Measurements from ENCODE around the gene ETV6. TPM values are rescaled to one million over a fixed set of nuclear protein-coding genes. Genes with fewer than 3 reads are reported as not detected.
"Not testable (repeated sequence)": the region's sequence is repeated elsewhere in the genome, so short reads cannot be mapped to it uniquely, and the experiment has no call there.

Gene ETV6
- total RNA-seq, 1 donor from 2014 or later, result 33.4 TPM

- Mint-ChIP-seq H3K9me3 (ENCODE audit: low read depth) (peaks cover 8% of the 10 kb centered on the region), H3K27me3 (ENCODE audit: low read depth) (no peaks in the 10 kb centered on the region), H3K27ac (ENCODE audit: unreplicated experiment) (no peak overlapping the region), H3K4me1 (ENCODE audit: low read depth) (peaks cover 9% of the 10 kb centered on the region), H3K36me3 (ENCODE audit: low read depth) (no peaks in the 10 kb centered on the region), H3K4me3 (ENCODE audit: unreplicated experiment) (no peak overlapping the region)
- no peak for DNase-seq (ENCODE audit: low spot score)
- no peak for TF ChIP-seq CTCF (IDR thresholded peaks at IDR 0.05)
Observed at GRCh38 chr12:11624116-11624515, 25.4 kb upstream of the ETV6 start.

GRCh38 chr12:11627709-11628108 lies 21.8 kb upstream of the ETV6 start:
- not testable (repeated sequence) for H3K27me3 Mint-ChIP-seq (ENCODE audit: low read depth); H3K27ac Mint-ChIP-seq (ENCODE audit: unreplicated experiment); H3K4me3 Mint-ChIP-seq (ENCODE audit: unreplicated experiment); H3K36me3 Mint-ChIP-seq (ENCODE audit: low read depth); H3K9me3 Mint-ChIP-seq (ENCODE audit: low read depth); DNase-seq (ENCODE audit: low spot score); H3K4me1 Mint-ChIP-seq (ENCODE audit: low read depth)

- TF ChIP-seq CTCF (IDR thresholded peaks at IDR 0.05), result no peak
- peaks cover 2% of the 10 kb centered on the region for H3K4me1 Mint-ChIP-seq (ENCODE audit: low read depth)
Observed at GRCh38 chr12:11628353-11628752, 21.1 kb upstream of the ETV6 start.

GRCh38 chr12:11630046-11630706 lies 19.3 kb upstream of the ETV6 start:
- TF ChIP-seq CTCF (IDR thresholded peaks at IDR 0.05), result no peak
- peaks cover 3% of the 10 kb centered on the region for H3K9me3 Mint-ChIP-seq (ENCODE audit: low read depth)
- H3K4me1 Mint-ChIP-seq (ENCODE audit: low read depth), result peaks cover 7% of the 10 kb centered on the region
- no peaks in the 10 kb centered on the region for H3K36me3 Mint-ChIP-seq (ENCODE audit: low read depth)
- DNase-seq (ENCODE audit: low spot score), result no peak
- H3K27ac Mint-ChIP-seq (ENCODE audit: unreplicated experiment), result no peak overlapping the region
- no peaks in the 10 kb centered on the region for H3K27me3 Mint-ChIP-seq (ENCODE audit: low read depth)
- no peak overlapping the region for H3K4me3 Mint-ChIP-seq (ENCODE audit: unreplicated experiment)

More at GRCh38 chr12:11628353-11628752, 21.1 kb upstream of the ETV6 start:
- Mint-ChIP-seq H3K27ac (ENCODE audit: unreplicated experiment) (no peak overlapping the region), H3K36me3 (ENCODE audit: low read depth) (no peaks in the 10 kb centered on the region), H3K4me3 (ENCODE audit: unreplicated experiment) (no peak overlapping the region), H3K9me3 (ENCODE audit: low read depth) (peaks cover 8% of the 10 kb centered on the region), H3K27me3 (ENCODE audit: low read depth) (no peaks in the 10 kb centered on the region)
- DNase-seq (ENCODE audit: low spot score), result no peak

- H3K9me3 Mint-ChIP-seq (ENCODE audit: low read depth), result peaks cover 7% of the 10 kb centered on the region
- peaks cover 7% of the 10 kb centered on the region for H3K4me1 Mint-ChIP-seq (ENCODE audit: low read depth)
- H3K4me3 Mint-ChIP-seq (ENCODE audit: unreplicated experiment), result no peak overlapping the region
- H3K27me3 Mint-ChIP-seq (ENCODE audit: low read depth), result no peaks in the 10 kb centered on the region
- no peaks in the 10 kb centered on the region for H3K36me3 Mint-ChIP-seq (ENCODE audit: low read depth)
- H3K27ac Mint-ChIP-seq (ENCODE audit: unreplicated experiment), result no peak overlapping the region
- TF ChIP-seq CTCF (IDR thresholded peaks at IDR 0.05), result no peak
- DNase-seq (ENCODE audit: low spot score), result no peak
Observed at GRCh38 chr12:11631288-11631687, 18.2 kb upstream of the ETV6 start.

GRCh38 chr12:11631881-11632280 lies 17.6 kb upstream of the ETV6 start:
- H3K4me3 Mint-ChIP-seq (ENCODE audit: unreplicated experiment); H3K36me3 Mint-ChIP-seq (ENCODE audit: low read depth); H3K9me3 Mint-ChIP-seq (ENCODE audit: low read depth); H3K27me3 Mint-ChIP-seq (ENCODE audit: low read depth); DNase-seq (ENCODE audit: low spot score); H3K27ac Mint-ChIP-seq (ENCODE audit: unreplicated experiment); H3K4me1 Mint-ChIP-seq (ENCODE audit: low read depth): not testable (repeated sequence)
